Frontal cortex (tissue), 4 donors: ENCODE measurements around the gene PPP2R5E. TPM values are rescaled to one million over a fixed set of nuclear protein-coding genes. Genes with fewer than 3 reads are reported as not detected.

ENCODE experiments used
- DNase-seq, 2 donors: peaks; one replicate each; pipeline ENCODE4 v3.0.0; 2012; ENCODE audit warnings: low spot score in 2 of 2
- FAIRE-seq: peaks from 2 replicates; lab custom pipeline; 2012; peaks lifted over from hg19 to GRCh38; lab: Jason Lieb, UNC
- small RNA-seq: library from RNA; depleted of rRNA; stranded (forward); fragments of <200 nt; gene quantifications from one replicate; pipeline ENCODE3, GENCODE V24; 2014
- total RNA-seq: library from RNA; depleted of rRNA; stranded (reverse); fragments of >200 nt; gene quantifications from one replicate; pipeline ENCODE4 v1.2.3, GENCODE V29; 2014
- donor health status: control.
- donor health status: control.
- donor health status: control.

PPP2R5E gene
- total RNA-seq, 1 donor from 2014 or later = 35.1 TPM

- FAIRE-seq (no peak), DNase-seq (no peak)
Measured at GRCh38 chr14:63322897-63323573, 220.1 kb downstream of the PPP2R5E start.

- no peak for FAIRE-seq
- DNase-seq = no peak
Measured at GRCh38 chr14:63322472-63322871, 220.7 kb downstream of the PPP2R5E start.

Small RNA genes lying within 50 kb of the gene (small RNA-seq; reads per million reads assigned to genes)
- gene RF00601 = not detected

Other genes starting within 250 kb of the PPP2R5E start
- gene GPHB5, start 224.4 kb downstream of the PPP2R5E start, total RNA-seq = not detected
- gene WDR89, start 98.5 kb upstream of the PPP2R5E start, total RNA-seq = 46.5 TPM
- 36.7 TPM for gene SGPP1, start 184.7 kb upstream of the PPP2R5E start, total RNA-seq